Body of pancreas (tissue), 4 donors: ENCODE results near the gene ZBTB49.

Experiments
- CTCF ChIP-seq, 7 experiments: fragments of 450-650 bp in 4 of 7; fragments of 200-600 bp in 3 of 7; sonication (generic) in 3 of 7; IDR thresholded peaks; one replicate each; pipeline ENCODE4 v1.5.1; 2016 to 2019; ENCODE audit warnings: antibody characterized with exemption in 7 of 7
- POLR2A ChIP-seq, 3 donors: fragments of 450-650 bp; IDR thresholded peaks; one replicate each; pipeline ENCODE4 v1.6.1; 2016; ENCODE audit warnings: antibody characterized with exemption in 3 of 3, mild to moderate bottlenecking in 2 of 3

- no peak for TF ChIP-seq CTCF (IDR thresholded peaks at IDR 0.05)
- TF ChIP-seq POLR2A (IDR thresholded peaks at IDR 0.05) = no peak
These were observed 2.0 kb upstream of the ZBTB49 start for GRCh38 chr4:4288098-4288497.
